HG03439 (cell line): ENCODE measurements around the gene G0S2.
A peak's percentile ranks its signal among the peaks of the same experiment; 100 is the strongest.
"Not testable (repeated sequence)": the region's sequence is repeated elsewhere in the genome, so short reads cannot be mapped to it uniquely, and the experiment has no call there.

Experiments used
- ATAC-seq: cut with Tn5 transposase; IDR thresholded peaks from one replicate; pipeline ENCODE4 v1.9.1; 2021; ENCODE audit warnings: mild to moderate bottlenecking, moderate library complexity; ENCODE audit not compliant: unreplicated experiment

Gene G0S2

DNA sequence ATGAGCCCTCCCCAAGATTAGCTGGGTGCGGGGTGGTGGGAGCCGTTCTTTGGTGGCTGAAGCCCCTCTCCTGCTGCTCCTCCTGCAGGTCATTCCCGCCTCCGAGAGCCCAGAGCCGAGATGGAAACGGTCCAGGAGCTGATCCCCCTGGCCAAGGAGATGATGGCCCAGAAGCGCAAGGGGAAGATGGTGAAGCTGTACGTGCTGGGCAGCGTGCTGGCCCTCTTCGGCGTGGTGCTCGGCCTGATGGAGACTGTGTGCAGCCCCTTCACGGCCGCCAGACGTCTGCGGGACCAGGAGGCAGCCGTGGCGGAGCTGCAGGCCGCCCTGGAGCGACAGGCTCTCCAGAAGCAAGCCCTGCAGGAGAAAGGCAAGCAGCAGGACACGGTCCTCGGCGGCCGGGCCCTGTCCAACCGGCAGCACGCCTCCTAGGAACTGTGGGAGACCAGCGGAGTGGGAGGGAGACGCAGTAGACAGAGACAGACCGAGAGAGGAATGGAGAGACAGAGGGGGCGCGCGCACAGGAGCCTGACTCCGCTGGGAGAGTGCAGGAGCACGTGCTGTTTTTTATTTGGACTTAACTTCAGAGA lies 448 bp downstream of the G0S2 start:
- ATAC-seq = no peak

DNA sequence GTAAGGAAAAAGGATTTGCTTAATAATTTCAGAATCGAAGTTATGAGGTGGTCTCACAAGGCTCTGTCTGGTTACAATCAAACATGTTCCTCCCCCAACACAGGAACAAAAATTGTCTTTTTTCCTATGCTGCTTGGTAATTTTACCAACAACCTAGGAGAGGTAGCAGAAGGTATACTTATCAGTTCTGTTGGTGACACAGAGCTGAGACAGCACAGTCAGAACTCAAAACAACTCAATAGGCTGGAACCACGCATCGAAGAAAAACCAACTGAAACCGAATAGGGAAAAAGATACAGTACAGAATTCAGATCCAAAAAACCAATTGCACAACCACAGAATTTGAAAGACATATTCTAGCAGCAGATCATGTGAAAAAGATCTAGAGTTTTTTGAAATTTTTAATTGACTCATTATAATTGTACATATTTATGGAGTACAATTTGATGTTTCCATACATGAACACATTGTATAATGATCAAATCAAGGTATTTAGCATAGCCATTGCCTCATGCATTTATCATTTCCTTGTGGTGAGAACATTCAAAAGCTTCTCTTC lies 3.8 kb downstream of the G0S2 start:
- ATAC-seq = no peak

DNA sequence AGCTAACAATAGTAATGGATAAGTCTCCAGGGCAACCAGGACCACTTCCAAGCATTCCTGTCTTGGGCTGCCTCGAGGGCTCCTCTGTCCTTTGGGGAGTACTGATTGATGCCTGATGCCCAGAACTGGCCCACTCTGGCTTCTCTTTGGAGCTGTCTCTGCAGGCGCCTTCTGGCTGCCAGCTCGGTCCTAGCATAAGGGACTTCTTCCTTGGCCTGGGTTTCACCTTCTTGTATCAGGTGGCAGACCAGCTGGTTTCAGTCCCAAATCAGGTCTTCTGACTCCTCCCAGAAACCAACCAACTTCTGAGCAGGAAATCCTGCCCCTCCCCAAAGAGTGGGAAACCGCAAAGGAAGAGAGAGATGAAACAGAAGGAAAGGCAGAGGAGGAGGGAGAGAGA lies 10.6 kb downstream of the G0S2 start:
- no peak for ATAC-seq

DNA sequence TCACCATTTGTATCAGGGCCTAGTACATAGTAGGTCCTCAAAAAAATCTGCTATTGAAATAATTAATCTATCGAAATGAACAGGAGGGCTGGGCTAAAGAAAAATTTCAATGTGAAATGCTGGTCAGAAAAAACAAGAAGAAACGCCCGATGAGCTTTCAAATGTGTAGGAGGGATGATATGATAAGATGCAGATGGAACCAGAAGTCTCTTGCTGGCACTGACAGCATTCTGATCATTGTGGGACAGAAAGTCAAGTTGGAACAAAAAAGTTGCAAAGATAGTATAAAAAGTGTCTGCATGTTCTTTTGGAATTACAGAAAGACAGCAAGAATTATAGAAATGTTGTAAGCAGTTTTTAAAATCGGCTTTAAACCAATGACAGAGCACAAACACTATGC lies 11.1 kb downstream of the G0S2 start:
- ATAC-seq = no peak

DNA sequence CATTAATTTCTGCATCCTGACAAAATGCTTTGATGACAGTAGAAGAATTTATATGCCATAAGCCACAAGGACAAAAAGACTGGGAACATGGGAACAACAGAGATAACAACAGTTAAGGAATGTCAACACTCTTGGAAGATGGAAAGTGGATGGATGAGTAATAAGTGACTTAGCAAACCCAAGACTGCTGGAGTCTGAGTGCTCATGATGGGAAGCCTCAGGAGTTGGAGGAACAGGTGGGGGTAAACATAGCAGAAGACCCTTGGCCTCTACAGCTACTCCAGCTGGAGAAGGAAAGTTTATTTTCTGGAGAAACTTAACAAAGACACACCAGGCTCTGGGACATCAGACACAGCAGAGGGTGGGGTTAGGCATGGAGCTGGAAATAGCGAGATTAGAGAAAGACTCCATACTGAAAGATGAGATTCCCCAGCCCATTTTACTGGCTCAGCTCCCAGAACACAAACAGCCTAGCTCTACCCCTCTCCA lies 13.6 kb downstream of the G0S2 start:
- no peak for ATAC-seq

DNA sequence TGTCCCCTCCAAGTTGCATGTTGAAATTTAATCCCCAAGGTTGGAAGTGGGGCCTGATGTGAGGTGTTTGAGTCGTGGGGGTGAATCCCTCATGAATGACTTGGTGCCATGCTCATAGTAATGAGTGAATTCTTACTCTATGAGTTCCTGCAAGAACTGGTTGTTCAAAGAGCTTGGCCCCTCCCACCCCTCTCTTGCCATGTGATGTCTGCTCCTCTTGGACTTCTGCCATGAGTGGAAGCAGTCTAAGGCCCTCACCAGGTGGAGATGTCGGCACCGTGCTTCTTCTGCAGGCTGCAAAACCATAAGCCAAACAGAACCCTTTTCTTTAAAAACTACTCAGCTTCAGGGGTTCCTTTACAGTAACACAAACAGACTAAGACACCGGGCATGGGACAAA lies 14.3 kb downstream of the G0S2 start:
- ATAC-seq = no peak

DNA sequence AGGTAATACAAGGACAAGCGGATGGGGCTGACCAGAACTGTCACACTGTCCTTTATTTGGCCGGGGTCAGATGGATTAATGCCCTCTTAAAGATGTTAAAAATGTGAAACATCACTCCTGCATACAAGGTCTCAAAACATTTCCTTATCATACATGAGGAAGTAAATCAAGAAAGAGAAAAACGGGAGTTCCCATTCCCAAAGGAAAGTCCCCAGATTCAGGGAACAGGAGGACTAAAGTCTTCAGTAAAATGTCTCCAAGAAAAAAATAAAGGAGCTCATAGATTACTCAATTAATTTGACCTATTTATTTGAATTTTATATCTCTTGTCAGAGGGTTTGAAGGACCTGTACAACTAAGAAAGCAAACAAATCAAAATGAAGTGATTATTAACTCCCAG lies 16.0 kb downstream of the G0S2 start:
- no peak for ATAC-seq

DNA sequence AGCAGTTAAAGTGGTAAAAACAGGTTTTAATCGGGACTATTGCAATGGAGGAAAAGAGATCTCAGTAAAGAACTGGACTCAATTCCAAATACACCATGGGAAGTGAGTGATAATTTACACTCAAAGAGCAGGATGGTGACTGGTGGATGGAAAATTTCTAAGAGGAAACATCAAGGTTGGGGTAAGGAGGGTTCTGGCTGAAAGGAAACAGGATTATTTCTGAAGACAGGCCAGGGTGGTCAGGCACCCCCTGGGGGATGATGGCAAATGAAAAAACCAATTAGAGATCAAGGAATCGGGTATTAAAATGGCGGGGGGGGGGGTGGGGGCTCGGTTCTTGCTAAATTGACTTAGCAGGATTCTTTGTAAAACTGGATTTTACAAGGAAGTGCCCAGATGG lies 17.1 kb downstream of the G0S2 start:
- ATAC-seq = no peak

DNA sequence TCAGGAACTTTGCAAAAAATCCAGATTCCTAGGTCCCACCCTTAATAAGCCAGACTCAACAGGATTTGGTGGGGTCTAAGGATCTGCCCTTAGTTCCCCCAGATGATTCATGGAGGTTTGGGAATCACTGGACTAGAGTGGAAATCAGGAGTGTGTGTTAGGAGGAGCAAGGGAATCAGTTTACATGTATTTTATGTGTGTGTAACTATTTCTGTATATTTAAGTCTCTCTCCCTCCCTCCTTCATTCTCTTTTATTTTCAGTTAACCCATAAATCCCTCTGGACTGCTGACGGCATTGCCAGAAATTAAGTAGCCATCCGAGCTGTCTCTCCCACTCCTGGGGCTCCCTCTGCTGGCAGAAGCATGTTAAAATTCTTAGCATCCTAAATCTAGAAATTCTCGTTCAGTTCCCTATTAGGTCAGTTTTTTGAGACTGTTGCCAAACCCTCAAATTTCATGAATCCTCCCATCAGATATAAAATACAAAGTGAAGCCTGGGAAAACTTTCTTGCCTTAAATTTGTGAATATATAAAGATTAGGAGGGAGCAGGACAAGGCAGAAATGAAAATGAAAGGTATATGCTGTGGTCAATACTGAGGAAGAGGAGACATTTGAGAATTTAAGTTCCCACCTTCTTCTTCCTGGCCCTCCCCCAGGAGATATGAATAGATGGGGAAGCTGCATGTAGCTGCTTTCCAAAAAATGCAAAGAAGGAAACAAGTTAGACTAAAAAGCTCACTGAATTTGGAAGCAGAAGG lies 17.7 kb downstream of the G0S2 start:
- ATAC-seq = peak; percentile 65

DNA sequence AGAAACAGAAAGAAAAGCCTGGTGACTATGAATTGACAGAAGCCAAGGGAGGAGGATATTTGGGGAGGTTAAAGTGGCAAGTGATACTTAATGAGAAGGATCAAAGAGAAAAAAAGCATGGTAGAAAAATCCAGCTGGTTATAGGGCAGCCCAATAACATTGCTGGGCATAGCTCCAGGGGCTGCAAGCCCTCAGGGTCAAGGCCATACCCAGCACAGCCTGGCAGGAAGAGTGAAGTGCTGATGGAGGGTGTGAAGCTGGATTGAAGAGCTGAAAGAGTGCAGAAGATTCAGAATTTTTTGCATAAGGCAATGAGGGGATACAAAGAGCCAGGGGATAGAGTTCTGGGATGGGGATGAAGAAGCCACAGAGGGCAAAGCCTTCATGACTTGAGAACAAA lies 21.5 kb downstream of the G0S2 start:
- ATAC-seq = no peak

DNA sequence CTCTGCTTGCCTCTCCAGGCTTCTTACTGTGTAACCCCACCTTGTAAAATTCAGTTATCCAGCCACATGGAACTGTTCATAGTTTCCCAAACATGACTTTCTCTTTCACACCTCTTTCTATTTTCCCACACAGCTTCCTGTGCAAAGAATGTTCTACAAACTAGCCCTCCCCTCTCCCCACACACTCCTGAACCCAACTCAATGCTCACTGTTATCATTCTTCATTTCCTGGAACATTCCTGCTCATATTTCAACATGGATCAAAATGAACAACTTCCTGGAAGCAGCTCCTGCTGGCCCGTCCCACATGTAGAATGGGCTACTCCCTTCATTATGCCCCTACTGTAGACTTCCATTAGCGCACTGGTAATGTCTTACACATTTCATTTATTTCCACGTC lies 21.9 kb downstream of the G0S2 start:
- ATAC-seq = no peak

DNA sequence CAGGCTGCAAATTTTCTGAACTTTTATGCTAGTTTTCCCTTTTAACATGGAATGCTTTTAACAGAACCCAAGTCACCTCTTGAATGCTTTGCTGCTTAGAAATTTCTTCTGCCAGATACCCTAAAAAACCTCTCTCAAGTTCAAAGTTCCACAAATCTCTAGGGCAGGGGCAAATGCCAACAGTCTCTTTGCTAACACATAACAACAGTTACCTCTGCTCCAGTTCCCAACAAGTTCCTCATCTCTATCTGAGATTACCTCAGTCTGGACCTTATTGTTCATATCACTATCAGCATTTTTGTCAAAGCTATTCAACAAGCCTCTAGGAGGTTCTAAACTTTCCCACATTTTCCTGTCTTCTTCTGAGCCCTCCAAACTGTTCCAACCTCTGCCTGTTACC lies 25.5 kb downstream of the G0S2 start:
- not testable (repeated sequence) for ATAC-seq

DNA sequence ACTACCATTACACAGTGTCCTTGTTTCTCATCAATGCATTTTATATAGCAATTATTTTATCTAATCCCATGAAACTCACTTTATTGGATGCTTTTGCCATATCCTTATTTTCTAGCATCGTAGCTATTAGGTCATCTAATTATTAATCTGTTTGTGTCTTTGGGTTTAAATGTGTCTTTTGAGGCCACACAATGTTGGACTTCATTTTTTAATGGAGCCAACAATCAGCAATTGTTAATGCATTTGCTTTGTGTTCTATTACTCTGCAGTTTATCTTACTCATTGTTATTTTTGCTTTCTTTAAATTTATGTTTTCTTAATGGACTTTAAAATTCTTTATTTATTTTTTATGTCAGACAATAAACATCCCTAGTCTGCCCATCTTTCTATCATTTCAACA lies 27.6 kb downstream of the G0S2 start:
- no peak for ATAC-seq

DNA sequence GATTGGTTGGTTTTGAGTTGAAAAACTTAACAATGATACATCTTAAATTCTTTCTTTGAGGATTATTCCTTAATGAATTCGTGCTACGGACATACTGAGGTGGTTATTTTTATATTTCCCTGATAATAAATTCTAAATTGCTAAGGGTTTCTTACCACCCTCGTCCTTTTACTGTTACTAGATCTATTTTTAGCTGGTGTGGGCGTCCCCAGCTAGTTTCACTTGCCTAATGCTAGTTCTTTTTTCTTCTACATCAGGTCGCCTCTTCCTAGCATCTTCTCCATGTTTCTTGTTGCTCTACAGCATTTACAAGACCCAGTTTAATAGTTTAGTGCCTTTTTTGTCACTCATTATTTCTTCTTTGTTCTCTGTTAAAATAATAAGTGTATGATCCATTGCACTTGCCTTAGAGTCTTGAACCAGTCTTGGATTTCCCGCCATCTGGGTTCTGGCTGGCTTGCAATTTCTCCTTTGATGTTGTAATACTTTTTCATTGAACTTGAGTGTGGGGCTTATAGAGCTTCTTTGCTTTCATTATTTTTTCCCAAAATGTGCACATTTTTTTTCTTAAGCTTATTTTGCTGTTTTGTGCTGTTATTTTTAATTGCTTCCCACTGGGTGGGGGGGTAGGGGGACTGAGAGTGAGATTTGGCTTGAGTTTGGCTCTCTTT lies 28.8 kb downstream of the G0S2 start:
- peak; percentile 56 for ATAC-seq

DNA sequence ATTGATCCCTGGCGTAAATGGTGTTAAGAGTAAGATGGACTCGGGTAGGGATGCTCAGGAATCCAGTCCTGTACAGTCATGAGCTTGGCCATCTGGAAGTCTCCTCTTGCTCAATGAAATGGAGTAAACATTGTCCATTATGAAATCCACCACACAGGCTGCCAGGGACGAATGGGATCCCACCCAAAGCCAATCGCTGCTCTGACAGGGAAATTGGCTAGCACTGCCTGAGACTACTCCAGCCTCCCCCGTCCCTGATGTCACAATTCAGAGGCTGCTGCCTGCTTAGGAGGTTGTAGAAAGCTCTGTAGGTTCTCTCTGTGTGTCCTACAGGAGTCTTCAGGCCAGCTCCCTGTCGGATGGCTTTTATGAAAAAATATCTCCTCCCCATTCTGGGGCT lies 29.4 kb downstream of the G0S2 start, which contains the start of gene HSD11B1:
HSD11B1 (plus strand) TSS at position 263 of the 400 bp plus-strand sequence; CDS start at position 360, 97 bp downstream.
- no peak for ATAC-seq

DNA sequence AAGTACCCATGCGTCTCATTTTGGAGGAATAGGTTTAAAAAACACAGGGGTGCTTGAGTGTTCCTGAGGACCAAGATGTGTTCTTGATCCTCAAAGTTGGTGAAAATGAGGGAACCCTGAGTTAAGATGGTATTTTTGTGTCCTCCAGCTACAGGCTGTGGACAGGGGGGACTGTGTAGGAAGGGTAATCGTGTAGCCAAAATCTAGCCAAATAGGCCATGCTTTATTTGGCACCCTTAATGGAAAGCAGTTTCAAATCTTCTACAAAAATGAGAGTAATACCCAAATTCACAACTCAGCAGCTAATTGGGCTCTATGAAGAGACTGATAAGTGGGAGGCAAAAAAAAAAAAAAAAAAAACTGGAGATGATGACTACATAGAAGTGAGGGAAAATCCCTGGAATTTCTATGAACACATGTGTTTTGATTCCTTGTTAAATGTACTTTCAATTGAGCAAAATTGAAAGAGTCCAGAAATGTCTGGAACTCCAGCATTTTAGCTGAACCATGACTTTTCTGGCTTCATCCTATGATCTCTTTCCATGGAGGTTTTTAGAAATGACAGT lies 29.9 kb downstream of the G0S2 start:
- ATAC-seq = no peak

DNA sequence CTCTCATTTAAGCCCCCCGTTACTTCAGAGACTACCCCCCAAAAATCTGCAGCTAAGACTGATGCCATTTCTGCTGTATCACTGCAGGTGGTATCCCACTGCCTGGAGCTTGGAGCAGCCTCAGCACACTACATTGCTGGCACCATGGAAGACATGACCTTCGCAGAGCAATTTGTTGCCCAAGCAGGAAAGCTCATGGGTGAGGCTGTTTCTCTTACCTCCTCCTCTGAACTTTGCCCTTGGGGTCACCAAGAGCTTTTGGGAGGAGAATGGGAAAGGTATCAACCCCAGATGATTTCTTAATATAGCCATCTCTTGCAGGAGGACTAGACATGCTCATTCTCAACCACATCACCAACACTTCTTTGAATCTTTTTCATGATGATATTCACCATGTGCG lies 31.4 kb downstream of the G0S2 start:
- ATAC-seq = no peak

DNA sequence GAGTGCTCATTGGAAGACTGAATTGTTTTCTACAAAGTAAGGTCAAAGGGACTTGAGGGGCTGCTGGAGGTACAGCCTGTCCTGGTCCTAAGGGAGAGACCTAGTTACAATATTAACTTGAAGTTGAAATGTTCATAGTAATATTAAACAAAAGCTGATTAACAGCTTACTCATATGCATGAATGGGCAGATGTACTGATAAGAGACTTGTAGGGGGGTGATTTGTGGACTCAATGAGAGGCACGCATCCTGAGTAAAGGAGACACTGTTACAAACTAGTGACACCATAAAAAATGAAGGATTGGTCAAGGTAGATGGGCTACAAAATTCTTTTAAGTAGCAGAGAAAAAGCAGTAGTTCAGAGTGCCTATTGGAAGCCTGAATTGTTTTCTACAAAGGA lies 32.1 kb downstream of the G0S2 start:
- no peak for ATAC-seq

DNA sequence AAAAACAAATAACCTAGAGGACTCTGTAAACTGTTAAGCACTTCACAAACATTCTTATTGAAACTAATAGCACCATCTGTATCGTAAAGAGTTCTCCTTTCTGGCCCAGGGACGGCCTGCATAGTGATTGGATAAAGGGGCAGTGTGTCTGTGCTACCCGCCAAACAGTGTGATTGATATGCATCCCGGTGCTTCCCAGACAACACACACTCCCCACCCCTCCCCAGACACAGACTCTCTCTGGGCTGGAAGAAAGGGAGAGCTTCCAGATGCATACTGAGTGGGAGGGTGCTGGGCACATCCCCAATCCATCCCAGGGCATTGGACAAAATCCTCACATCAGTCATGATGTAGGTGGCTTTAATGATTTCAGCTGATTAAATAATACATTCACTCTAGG lies 33.1 kb downstream of the G0S2 start:
- no peak for ATAC-seq

DNA sequence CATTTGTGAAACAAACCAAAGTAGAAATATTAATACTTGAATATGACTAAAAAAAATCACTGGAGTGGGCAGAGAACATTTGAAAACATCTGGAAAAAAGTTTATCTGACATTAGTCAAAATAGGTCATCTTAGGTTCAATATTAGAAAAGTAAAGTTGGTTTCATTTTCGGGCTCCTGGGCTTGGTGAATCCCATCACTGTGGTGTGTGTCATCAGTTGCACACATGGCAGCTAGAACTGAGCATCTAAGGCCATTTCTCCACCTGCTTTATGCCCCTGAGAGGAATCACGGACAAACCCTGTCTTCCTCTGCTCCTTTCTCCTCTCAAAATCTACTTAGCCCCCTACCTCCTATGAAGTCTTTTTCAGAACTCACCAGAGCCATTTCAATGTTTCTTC lies 34.9 kb downstream of the G0S2 start:
- no peak for ATAC-seq

DNA sequence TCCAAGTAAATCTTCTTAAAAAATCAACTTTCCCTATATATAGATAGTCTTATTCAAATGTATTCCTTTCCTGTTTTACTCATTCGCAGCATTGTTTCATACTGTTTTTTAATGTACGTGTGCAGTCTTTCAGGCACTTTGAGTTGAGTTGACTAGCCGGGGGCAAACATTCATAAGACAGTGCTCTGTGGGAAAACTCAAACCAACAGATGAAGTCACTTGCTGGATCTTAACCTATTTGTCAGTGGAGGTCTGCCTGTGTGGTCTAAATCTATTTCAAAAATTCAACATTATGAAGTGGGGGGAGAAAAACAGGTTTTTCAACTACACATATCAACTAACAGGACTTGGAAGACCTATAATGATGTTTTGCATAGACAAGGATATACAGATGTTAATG lies 35.6 kb downstream of the G0S2 start:
- ATAC-seq = no peak
